HG03139 (cell line): ENCODE measurements around the gene ATP13A2.

Experiments
- ATAC-seq: cut with Tn5 transposase; IDR thresholded peaks from one replicate; pipeline ENCODE4 v1.9.1; 2021; ENCODE audit not compliant: unreplicated experiment

Gene ATP13A2

GRCh38 chr1:17032741-17033140, 21.0 kb upstream of the ATP13A2 start:
- ATAC-seq = no peak

GRCh38 chr1:17031436-17031835, 19.7 kb upstream of the ATP13A2 start:
- ATAC-seq = no peak

- ATAC-seq = no peak
These were observed 18.5 kb upstream of the ATP13A2 start for GRCh38 chr1:17030206-17030605.

GRCh38 chr1:17028662-17029188, 17.0 kb upstream of the ATP13A2 start:
- ATAC-seq = no peak

GRCh38 chr1:17027900-17028299, 16.2 kb upstream of the ATP13A2 start:
- ATAC-seq = no peak

- ATAC-seq = no peak
These were observed 15.7 kb upstream of the ATP13A2 start for GRCh38 chr1:17027403-17027802.

- ATAC-seq = no peak
These were observed 13.0 kb upstream of the ATP13A2 start for GRCh38 chr1:17024721-17025120.

GRCh38 chr1:17023573-17023972, 11.8 kb upstream of the ATP13A2 start:
- ATAC-seq = no peak

- ATAC-seq = no peak
These were observed 11.4 kb upstream of the ATP13A2 start for GRCh38 chr1:17023102-17023501.

- no peak for ATAC-seq
These were observed 10.2 kb upstream of the ATP13A2 start for GRCh38 chr1:17021896-17022295.

- ATAC-seq = no peak
These were observed 8.8 kb upstream of the ATP13A2 start for GRCh38 chr1:17020502-17020901.

- no peak for ATAC-seq
These were observed 7.1 kb upstream of the ATP13A2 start for GRCh38 chr1:17018849-17019248.

- no peak for ATAC-seq
These were observed 5.7 kb upstream of the ATP13A2 start for GRCh38 chr1:17017435-17017834.

GRCh38 chr1:17016317-17016661, 4.6 kb upstream of the ATP13A2 start:
- no peak for ATAC-seq

- no peak for ATAC-seq
These were observed 3.2 kb upstream of the ATP13A2 start for GRCh38 chr1:17014671-17015567.

- no peak for ATAC-seq
These were observed 2.0 kb upstream of the ATP13A2 start for GRCh38 chr1:17013491-17014320.

- no peak for ATAC-seq
These were observed 1.2 kb upstream of the ATP13A2 start for GRCh38 chr1:17012775-17013490.

- ATAC-seq = peak; percentile 5
These were observed 663 bp downstream of the ATP13A2 start for GRCh38 chr1:17011092-17011438.

GRCh38 chr1:17009706-17010105, 2.0 kb downstream of the ATP13A2 start:
- ATAC-seq = no peak

GRCh38 chr1:17008208-17008855, 3.4 kb downstream of the ATP13A2 start:
- no peak for ATAC-seq

- ATAC-seq = no peak
These were observed 4.6 kb downstream of the ATP13A2 start for GRCh38 chr1:17007121-17007520.
